Raji (cell line): ENCODE measurements around the gene UNC5B.

Experiments used
- POLR2A ChIP-seq: IDR thresholded peaks from 2 replicates; pipeline ENCODE4 v1.6.1; 2011; ENCODE audit warnings: low read depth, low read length, control low read depth; ENCODE audit not compliant: insufficient read depth

Gene UNC5B

DNA sequence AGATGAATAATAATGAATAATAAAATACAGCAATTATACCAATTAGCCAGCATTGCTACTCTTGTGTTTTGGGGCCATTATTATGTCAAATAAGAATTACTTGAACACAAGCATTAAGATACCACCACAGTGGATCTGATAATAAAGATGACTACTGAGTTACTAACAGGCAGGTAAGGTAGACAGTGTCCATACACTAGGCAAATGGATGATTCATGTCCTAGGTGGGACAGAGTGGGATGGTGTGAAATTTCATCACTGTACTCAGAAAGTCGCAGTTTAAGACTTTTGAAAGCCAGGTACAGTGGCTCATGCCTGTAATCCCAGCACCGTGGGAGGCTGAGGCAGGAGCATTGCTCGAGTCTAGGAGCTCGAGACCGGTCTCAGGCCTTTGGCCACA is 8.7 kb upstream of the UNC5B start:
- no peak for TF ChIP-seq POLR2A

GRCh38 chr10:71204746-71205145 is 7.6 kb upstream of the UNC5B start:
- TF ChIP-seq POLR2A: no peak

DNA sequence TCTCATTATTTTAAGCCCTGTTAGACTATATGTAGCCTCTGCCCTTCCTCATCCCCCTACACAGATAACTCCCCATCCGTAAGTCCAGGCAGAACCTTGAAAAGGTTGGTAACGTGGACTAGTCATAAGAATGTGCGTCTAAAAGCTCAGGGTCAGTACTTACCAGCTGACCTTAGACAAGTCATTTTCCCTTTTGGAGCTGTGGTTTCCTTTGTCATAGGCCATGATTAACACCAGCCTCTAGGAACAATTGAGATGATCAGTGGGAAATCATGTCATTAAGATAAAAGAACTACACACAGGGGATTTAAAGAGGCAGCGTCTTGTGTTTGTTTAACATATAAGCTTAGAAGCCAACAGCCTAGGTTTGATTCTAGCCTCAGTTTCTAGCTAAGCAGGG is 6.9 kb upstream of the UNC5B start:
- TF ChIP-seq POLR2A: no peak

DNA sequence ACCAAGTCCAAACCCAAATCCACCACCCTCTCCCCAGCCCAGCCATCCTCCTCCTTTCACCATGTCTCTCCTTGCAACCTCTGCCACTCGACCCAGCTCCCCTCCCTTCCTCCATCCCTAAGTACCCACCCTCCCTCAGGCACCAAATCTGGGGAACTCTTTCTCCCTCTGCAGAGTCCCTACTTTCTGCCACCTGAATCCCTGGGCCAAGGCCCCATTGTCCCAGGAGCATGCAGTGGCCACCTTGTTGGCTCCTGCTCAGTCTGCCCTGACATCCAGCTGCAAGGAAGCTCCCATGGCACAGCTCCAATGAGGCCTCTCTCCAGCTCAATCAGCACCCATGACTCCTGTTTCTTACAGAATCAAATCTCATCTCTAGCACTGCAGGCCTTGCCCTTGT is 5.5 kb upstream of the UNC5B start:
- no peak for TF ChIP-seq POLR2A

DNA sequence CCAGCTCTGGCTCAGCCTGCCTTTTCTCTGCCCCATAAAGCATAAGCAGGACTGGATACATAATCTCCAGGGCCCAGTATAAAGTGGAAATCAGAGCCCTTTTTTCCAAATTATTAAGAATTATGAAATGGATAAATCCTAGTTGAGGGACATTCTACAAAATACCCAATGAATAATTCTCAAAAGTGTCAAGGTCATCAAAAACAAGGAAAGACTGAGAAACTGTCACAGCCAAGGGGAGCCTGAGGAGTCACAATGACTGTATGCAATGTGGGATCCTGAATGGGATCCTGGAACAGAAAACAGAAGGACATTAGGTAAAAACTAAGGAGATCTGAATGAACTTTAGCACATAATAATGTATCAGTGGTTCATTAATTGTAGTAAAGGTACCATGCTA is 4.8 kb upstream of the UNC5B start:
- no peak for TF ChIP-seq POLR2A

- no peak for TF ChIP-seq POLR2A
Measured at GRCh38 chr10:71209352-71209715, 3.0 kb upstream of the UNC5B start.

DNA sequence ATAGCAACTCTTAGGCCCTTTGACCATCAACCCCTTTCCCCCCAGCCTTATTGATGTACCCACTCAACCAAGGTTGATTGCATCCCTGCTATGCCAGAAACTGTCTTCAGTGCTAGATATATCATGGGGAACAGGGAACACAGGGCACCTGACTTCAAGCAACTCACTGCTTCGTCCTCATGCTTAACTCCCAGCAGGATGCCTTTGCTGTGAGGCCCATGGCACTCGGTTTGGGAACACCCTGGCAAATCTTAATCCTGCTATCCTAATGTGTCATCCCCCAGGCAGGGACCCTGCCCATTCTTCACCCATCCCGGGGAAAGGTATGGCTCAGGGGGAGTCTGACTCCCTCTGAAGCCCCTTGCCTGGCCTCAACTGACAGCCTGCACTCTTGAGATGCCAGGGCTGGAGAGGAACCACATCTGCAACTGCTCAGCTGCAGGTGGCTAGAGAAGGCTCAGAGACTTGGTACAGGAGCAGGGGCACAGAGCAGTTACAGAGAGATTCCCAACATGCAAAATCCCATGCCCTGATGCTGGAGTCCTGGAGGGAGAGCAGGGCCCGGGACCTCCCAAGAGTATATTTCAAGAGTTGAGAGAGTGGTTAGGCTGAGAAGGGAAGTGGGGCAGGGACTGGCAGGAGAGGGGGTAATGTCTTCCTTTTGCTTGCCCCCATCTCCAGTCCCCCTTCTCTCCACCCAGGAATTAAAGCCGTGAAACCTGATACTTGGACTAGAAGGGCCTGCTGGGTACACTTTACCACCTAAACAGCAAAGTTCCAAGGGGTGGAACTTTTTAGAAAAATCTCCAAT is 2.4 kb upstream of the UNC5B start:
- TF ChIP-seq POLR2A: no peak

GRCh38 chr10:71210542-71210871 is 1.9 kb upstream of the UNC5B start:
- no peak for TF ChIP-seq POLR2A

GRCh38 chr10:71211053-71211452 is 1.3 kb upstream of the UNC5B start:
- TF ChIP-seq POLR2A: no peak

DNA sequence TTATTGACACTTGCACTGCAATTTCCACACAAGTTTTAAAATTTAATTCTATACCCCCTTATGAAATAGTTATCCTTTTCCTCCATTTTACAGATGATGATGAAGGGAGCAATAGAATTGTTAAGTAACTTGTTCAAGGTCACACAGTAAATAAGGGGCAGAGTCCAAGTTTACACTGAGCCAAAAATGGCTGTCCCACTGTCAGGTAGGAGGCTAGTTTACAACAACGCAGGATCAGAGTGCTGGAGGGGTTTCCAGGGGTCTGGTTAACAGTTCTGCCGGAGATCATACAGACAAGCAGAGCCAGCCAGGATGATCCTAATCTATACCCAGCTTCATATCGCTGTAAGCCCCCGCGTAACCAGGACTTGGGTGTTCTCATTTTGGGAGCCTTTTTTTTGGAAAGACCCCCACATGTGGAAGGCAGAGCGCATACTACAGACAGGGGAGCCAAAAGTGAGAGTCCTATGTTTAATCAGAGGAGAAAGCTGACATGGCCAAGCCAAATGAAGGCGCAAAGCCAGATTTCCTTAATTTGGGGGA is 524 bp upstream of the UNC5B start:
- TF ChIP-seq POLR2A: no peak

GRCh38 chr10:71213127-71213621 is 804 bp downstream of the UNC5B start:
- no peak for TF ChIP-seq POLR2A

DNA sequence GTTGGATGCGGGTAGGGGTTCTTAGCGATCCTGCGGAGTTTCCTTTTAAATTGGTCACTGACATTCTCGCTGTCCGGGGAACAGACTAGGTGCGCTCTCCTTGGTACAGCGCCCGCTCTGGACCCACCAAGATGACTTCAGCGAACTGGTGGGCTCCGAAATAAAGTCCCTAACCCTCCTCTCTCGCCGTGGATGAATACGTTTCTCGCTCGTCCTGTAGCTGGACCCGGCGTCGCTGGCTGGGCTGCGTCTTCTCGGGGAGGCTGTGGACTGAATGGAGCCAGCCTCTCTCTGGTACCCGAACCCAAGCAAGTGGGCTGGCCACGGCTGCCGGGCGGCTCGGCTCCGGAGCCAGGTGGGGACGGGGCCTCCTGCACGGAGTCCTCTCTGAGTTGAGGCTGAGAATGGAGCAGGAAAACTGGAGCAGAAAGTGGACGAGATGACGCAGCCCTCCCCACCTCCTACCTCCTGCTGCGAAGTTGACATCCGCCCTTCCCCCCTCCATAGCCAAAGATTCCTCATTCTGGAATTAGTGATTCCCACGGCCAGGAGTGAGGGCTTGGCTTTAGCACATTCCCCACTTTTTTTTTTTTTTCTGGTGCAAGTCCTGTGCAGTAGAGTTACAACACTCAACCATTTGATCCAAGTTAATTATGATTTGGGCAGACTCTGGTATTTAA is 1.5 kb downstream of the UNC5B start:
- TF ChIP-seq POLR2A: no peak

- TF ChIP-seq POLR2A: no peak
Measured at GRCh38 chr10:71214641-71215559, 2.5 kb downstream of the UNC5B start.

GRCh38 chr10:71216363-71216695 is 4.0 kb downstream of the UNC5B start:
- no peak for TF ChIP-seq POLR2A

DNA sequence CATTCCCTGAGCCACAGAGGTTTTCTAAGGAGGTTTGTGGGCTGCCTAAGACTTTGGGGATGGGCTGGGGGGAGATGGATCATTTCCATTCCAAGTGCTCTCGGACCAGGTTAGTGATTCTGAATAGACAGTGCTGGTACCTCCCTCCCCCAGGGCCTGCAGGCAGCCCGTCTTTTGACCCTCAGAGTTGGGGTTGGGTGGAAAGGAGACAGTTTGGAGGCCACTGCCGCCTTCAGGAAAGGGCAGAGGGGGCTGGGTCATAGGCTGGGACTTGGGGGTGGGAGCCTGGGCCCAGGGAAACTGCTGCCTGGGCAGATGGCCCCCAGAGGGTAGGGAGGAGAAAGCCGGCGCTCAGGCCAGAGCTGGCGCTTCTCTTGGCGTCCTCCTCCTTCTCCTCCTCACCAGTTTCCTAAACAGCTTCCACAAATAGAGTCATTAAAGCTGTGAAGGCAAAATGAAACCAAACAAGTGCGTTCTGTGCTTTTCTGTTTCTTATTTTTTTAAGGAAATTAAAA is 4.4 kb downstream of the UNC5B start:
- no peak for TF ChIP-seq POLR2A
